Suprapubic skin (tissue), 4 donors: Measurements from ENCODE around the gene TECPR2. TPM values are rescaled to one million over a fixed set of nuclear protein-coding genes. Genes with fewer than 3 reads are reported as not detected.

Experiments
- DNase-seq, 2 donors: peaks; one replicate each; pipeline ENCODE4 v3.0.0-alpha.2; 2019; ENCODE audit warnings: low spot score in 2 of 2
- H3K27ac ChIP-seq: fragments of 200-600 bp; sonication (generic); one replicate; pipeline ENCODE4 v1.5.1; 2019
- H3K27me3 ChIP-seq: fragments of 200-600 bp; sonication (generic); one replicate; pipeline ENCODE4 v1.5.1; 2019
- H3K36me3 ChIP-seq: fragments of 200-600 bp; sonication (generic); one replicate; pipeline ENCODE4 v1.5.1; 2019
- H3K4me1 ChIP-seq: fragments of 200-600 bp; sonication (generic); one replicate; pipeline ENCODE4 v1.5.1; 2019
- H3K4me3 ChIP-seq: fragments of 200-600 bp; sonication (generic); one replicate; pipeline ENCODE4 v1.5.1; 2019; ENCODE audit warnings: mild to moderate bottlenecking
- H3K9me3 ChIP-seq: fragments of 200-600 bp; sonication (generic); one replicate; pipeline ENCODE4 v1.5.1; 2019
- CTCF ChIP-seq, 2 donors: fragments of 200-600 bp in 1 of 2; fragments of 450-650 bp in 1 of 2; sonication (generic) in 1 of 2; IDR thresholded peaks; one replicate each; pipeline ENCODE4 v1.5.1; 2016 to 2019; ENCODE audit warnings: antibody characterized with exemption in 2 of 2, mild to moderate bottlenecking in 1 of 2, moderate library complexity in 1 of 2
- EP300 ChIP-seq: sonication (generic); formaldehyde crosslinking; IDR thresholded peaks from one replicate; pipeline ENCODE4 v1.6.1; 2017; ENCODE audit warnings: antibody characterized with exemption
- POLR2A ChIP-seq, 2 donors: fragments of 450-650 bp; IDR thresholded peaks; one replicate each; pipeline ENCODE4 v1.6.1; 2017; ENCODE audit warnings: antibody characterized with exemption in 2 of 2, mild to moderate bottlenecking in 2 of 2, moderate library complexity in 2 of 2
- POLR2AphosphoS5 ChIP-seq, 3 donors: sonication (generic); formaldehyde crosslinking; IDR thresholded peaks; one replicate each; pipeline ENCODE4 v1.6.1; 2017; ENCODE audit warnings: antibody characterized with exemption in 3 of 3
- WGBS: methylation state at CpG from one replicate; pipeline ENCODE4 v1.1.5; 2018; 5-methylcytosine and 5-hydroxymethylcytosine counted together
- total RNA-seq, 4 donors: library from RNA; depleted of rRNA; stranded (reverse); fragments of >200 nt; gene quantifications; one replicate each; pipeline ENCODE4 v1.1.0, GENCODE V29; 2016

TECPR2 gene
- total RNA-seq, 4 donors from 2014 or later = 12.1 to 22.6 (median 16.8) TPM

GRCh38 chr14:102445066-102445465 is 82.3 kb downstream of the TECPR2 start:
- H3K27me3 ChIP-seq = no peaks in the 10 kb centered on the region
- TF ChIP-seq POLR2A (IDR thresholded peaks at IDR 0.05) (no peak), POLR2AphosphoS5 (IDR thresholded peaks at IDR 0.05) (no peak), EP300 (no peak), CTCF (IDR thresholded peaks at IDR 0.05) (no peak)
- H3K27ac ChIP-seq = no peak overlapping the region
- DNase-seq = peak in 1 of 2 donors; percentile 27
- H3K4me1 ChIP-seq = no peaks in the 10 kb centered on the region
- H3K4me3 ChIP-seq = no peak overlapping the region
- H3K36me3 ChIP-seq = peaks cover 87% of the 10 kb centered on the region
- 90% methylated on average over 7 of the region's 7 CpGs for WGBS
- H3K9me3 ChIP-seq = no peaks in the 10 kb centered on the region

- no peak for TF ChIP-seq POLR2AphosphoS5 (IDR thresholded peaks at IDR 0.05)
- Histone ChIP-seq H3K27me3 (no peaks in the 10 kb centered on the region), H3K4me3 (no peak overlapping the region), H3K9me3 (no peaks in the 10 kb centered on the region), H3K27ac (no peak overlapping the region), H3K4me1 (no peaks in the 10 kb centered on the region), H3K36me3 (peaks cover 87% of the 10 kb centered on the region)
- peak in 1 of 2 donors; percentile 33 for DNase-seq
- 89% methylated on average over 15 of the region's 15 CpGs for WGBS
These were observed 82.9 kb downstream of the TECPR2 start for GRCh38 chr14:102445641-102446040.

GRCh38 chr14:102450206-102451063 is 87.7 kb downstream of the TECPR2 start:
- peaks cover 82% of the 10 kb centered on the region for H3K36me3 ChIP-seq
- H3K4me3 ChIP-seq = no peak overlapping the region
- 88% methylated on average over 17 of the region's 17 CpGs for WGBS
- TF ChIP-seq CTCF (IDR thresholded peaks at IDR 0.05) (no peak), POLR2A (IDR thresholded peaks at IDR 0.05) (no peak), POLR2AphosphoS5 (IDR thresholded peaks at IDR 0.05) (no peak), EP300 (no peak)
- no peaks in the 10 kb centered on the region for H3K27me3 ChIP-seq
- H3K27ac ChIP-seq = no peak overlapping the region
- no peaks in the 10 kb centered on the region for H3K9me3 ChIP-seq
- H3K4me1 ChIP-seq = no peaks in the 10 kb centered on the region
- peak in 1 of 2 donors; percentile 32 for DNase-seq

- no peaks in the 10 kb centered on the region for H3K27me3 ChIP-seq
- TF ChIP-seq EP300 (no peak), CTCF (IDR thresholded peaks at IDR 0.05) (no peak), POLR2AphosphoS5 (IDR thresholded peaks at IDR 0.05) (no peak), POLR2A (IDR thresholded peaks at IDR 0.05) (no peak)
- no peaks in the 10 kb centered on the region for H3K4me1 ChIP-seq
- 92% methylated on average over 10 of the region's 10 CpGs for WGBS
- no peaks in the 10 kb centered on the region for H3K9me3 ChIP-seq
- H3K27ac ChIP-seq = no peak overlapping the region
- DNase-seq = peak in 1 of 2 donors; percentile 45
- H3K36me3 ChIP-seq = peaks cover 82% of the 10 kb centered on the region
- no peak overlapping the region for H3K4me3 ChIP-seq
These were observed 88.3 kb downstream of the TECPR2 start for GRCh38 chr14:102451064-102451352.

GRCh38 chr14:102452302-102452701 is 89.6 kb downstream of the TECPR2 start:
- Histone ChIP-seq H3K36me3 (peaks cover 84% of the 10 kb centered on the region), H3K27me3 (no peaks in the 10 kb centered on the region), H3K27ac (no peak overlapping the region), H3K9me3 (no peaks in the 10 kb centered on the region), H3K4me3 (no peak overlapping the region), H3K4me1 (no peaks in the 10 kb centered on the region)
- peak in 1 of 2 donors; percentile 43 for DNase-seq
- 87% methylated on average over 5 of the region's 24 CpGs for WGBS
- TF ChIP-seq CTCF (IDR thresholded peaks at IDR 0.05) (no peak), POLR2A (IDR thresholded peaks at IDR 0.05) (no peak), EP300 (no peak), POLR2AphosphoS5 (IDR thresholded peaks at IDR 0.05) (no peak)
